Activated CD4-positive, alpha-beta T cell treated with anti-CD3 and anti-CD28 coated beads, Interleukin-2, amount 10 ng/mL, durations not matched to agents 7 days and 5 days (primary cell): ENCODE results near the gene GAS2L1. TPM values are rescaled to one million over a fixed set of nuclear protein-coding genes. Genes with fewer than 3 reads are reported as not detected.

Source experiments
- CTCF ChIA-PET: fragments of 350-600 bp; sonication (Branson Sonifier 250); formaldehyde crosslinking; loops from one replicate; lab custom pipeline; 2021; ENCODE audit warnings: antibody characterized with exemption; lab: Charles Lee
- POLR2A ChIA-PET: fragments of 350-600 bp; sonication (Branson Sonifier 250); formaldehyde crosslinking; loops from one replicate; lab custom pipeline; 2021; ENCODE audit warnings: antibody characterized with exemption; lab: Charles Lee
- DNase-seq: peaks from one replicate; pipeline ENCODE4 v3.0.0-alpha.2; 2020
- H3K27ac Mint-ChIP-seq: one replicate; pipeline ENCODE4 v1.8.0; 2021; ENCODE audit warnings: mild to moderate bottlenecking, moderate library complexity, mixed read lengths
- H3K27me3 Mint-ChIP-seq: one replicate; pipeline ENCODE4 v1.8.0; 2021; ENCODE audit warnings: mixed read lengths
- H3K36me3 Mint-ChIP-seq: one replicate; pipeline ENCODE4 v1.8.0; 2021; ENCODE audit warnings: low read depth, mixed read lengths
- H3K4me1 Mint-ChIP-seq: one replicate; pipeline ENCODE4 v1.8.0; 2021; ENCODE audit warnings: mixed read lengths
- H3K4me3 Mint-ChIP-seq: one replicate; pipeline ENCODE4 v1.8.0; 2021; ENCODE audit warnings: mild to moderate bottlenecking, moderate library complexity, mixed read lengths
- H3K9me3 Mint-ChIP-seq: one replicate; pipeline ENCODE4 v1.8.0; 2021; ENCODE audit warnings: mixed read lengths
- total RNA-seq, 2 experiments: library from RNA; stranded (reverse); gene quantifications; one replicate each; pipeline ENCODE4 v1.2.3, GENCODE V29; 2021

GAS2L1 gene
- total RNA-seq, 2 experiments from 2014 or later, result 4.7 to 5.1 TPM

DNA sequence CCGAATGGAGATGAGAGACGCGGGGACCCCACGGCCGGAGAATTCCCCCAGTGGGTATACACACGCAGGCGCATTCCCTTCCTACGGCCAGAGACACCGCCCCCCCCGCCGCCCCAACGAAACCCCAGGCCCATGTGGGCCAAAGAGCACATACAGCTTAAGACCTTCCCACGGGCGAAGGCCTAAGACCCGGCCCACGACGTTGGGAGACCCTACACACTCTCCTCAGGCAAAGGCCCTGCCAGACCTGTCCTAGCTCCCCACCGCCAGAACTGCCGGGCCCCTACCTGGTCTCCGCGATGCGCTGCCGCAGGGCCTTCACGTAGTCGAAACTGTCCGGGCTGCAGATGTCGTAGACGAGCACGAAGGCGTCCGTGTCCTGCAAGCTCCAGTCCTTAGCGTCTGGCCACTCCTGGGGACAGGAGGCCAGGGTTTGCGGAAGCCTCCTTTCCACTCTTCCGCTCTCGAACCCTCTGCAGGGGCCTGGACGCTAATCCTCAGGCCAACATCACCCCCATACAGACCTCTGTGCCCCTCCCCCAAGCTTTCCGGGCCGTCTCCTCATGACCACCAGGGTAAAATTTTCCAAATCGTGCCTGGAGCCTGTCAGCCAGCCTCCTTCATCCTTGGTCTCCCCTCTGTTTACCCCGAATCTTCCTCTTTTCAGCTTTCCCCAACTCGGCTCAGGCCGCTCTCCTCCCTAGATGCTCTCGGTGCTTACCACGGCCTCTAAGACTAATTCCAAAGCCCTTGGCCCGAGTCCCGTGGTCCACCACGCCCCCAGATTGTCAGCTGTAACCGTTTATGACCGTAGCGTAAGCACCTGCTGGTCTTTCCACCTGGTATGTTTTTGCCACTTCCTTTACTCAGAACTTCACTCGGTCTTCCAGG lies 7.4 kb downstream of the GAS2L1 start:
- peaks cover 24% of the 10 kb centered on the region for H3K4me1 Mint-ChIP-seq
- ChIA-PET CTCF (interaction anchor here (1.2 to 3.8 kb wide), 4 partner anchors 11 to 50 kb away, joined by 3 to 24 read pairs (median 5); no protein-coding TSS in a partner anchor), POLR2A (no interaction called here)
- H3K27me3 Mint-ChIP-seq, result peaks cover 45% of the 10 kb centered on the region
- peak overlapping the region; percentile 16 for H3K4me3 Mint-ChIP-seq
- no peak overlapping the region for H3K27ac Mint-ChIP-seq
- DNase-seq, result no peak
- H3K36me3 Mint-ChIP-seq, result peaks cover 2% of the 10 kb centered on the region
- H3K9me3 Mint-ChIP-seq, result no peaks in the 10 kb centered on the region

DNA sequence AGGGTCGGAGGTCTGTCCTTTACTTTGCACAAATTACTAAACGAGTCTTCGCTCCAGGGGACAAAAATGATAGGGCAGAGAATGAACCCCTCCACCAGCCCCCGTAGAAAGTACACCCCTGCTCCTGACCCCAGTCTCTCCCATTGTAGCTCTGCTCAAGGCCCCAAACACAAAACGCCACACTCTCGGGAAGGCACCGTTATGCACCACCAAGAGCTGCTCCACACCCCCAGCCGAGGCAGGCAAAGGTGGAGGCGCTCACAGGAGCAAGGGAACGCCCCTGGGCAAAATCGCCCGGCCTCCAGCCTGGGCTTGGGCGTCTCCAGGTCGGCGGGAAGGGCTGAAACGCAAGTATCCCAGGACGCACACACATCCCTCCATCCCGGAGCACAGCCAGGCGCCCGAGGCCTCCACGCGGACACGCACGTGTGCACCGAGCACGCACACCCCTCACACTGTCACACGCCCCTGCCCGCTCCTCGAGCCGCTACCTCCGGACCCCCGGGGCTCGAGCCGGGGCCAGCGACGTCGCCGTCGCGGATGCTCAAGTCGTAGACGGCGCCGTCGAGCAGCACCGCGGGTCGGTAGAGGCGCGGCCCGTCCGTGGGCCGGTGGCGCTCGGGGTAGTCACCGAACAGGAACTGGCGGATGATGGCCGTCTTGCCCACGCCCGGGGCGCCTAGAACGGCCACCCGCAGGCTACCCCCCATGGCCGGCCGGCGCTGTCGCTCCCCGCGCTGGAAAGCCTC lies 8.3 kb downstream of the GAS2L1 start:
- no peaks in the 10 kb centered on the region for H3K9me3 Mint-ChIP-seq
- H3K4me3 Mint-ChIP-seq, result peak overlapping the region; percentile 16
- H3K27me3 Mint-ChIP-seq, result peaks cover 45% of the 10 kb centered on the region
- peaks cover 19% of the 10 kb centered on the region for H3K4me1 Mint-ChIP-seq
- peak overlapping the region; percentile 73 for H3K27ac Mint-ChIP-seq
- H3K36me3 Mint-ChIP-seq, result peaks cover 2% of the 10 kb centered on the region
- DNase-seq, result no peak
- ChIA-PET POLR2A (no interaction called here), CTCF (interaction anchor here (2.2 to 3.8 kb wide), 2 partner anchors 12 to 49 kb away, joined by 7 to 24 read pairs; no protein-coding TSS in a partner anchor)

DNA sequence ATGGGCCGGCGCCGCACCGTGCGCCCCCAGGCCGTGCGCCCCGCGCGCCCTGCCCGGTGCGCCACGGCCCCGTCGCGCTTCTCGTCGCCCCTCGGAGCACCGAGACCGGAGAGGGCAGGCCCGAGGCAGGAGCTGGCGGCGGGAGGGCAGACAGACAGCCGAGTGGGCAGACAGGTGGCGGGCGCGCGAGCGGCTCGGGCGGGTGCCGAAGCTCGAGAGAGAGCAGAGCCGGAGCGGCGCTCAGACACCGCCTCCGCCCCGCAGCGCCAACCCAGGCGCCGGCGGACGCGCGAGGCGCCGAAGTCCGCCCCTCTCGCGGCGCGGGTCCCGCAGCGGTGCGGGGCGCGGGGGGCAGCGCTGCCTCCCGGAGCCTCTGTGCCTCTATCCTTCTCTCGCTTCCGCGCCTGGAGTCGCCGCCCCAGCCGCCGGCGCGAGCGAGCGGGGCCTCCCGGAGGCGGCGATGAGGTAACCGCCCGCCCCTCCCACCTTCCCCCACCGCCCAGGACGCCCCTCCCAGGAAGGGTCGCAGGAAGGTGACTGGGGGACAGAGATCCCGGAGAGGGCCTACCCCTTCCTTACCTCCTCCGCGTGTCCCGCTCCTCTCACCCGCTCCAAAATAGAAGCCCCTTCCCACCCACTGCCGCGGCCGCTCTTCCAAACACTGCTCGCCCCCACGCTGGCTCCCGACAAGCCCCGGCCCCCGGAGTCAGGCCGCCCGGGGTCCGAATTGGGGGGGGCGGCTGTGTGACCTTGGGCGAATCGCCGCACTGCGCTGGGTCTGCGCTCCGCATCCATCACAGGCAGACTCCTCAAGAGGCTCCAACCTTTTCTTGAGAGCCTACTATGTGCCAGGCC lies 9.1 kb downstream of the GAS2L1 start, which contains the start of gene RASL10A:
TSS of gene RASL10A (minus strand) at position 412 of the 855 bp plus-strand sequence. CDS start 451 bp downstream, outside the sequence.
- ChIA-PET CTCF (no interaction called here), POLR2A (no interaction called here)
- peaks cover 2% of the 10 kb centered on the region for H3K36me3 Mint-ChIP-seq
- H3K9me3 Mint-ChIP-seq, result no peaks in the 10 kb centered on the region
- DNase-seq, result no peak
- peaks cover 19% of the 10 kb centered on the region for H3K4me1 Mint-ChIP-seq
- peaks cover 45% of the 10 kb centered on the region for H3K27me3 Mint-ChIP-seq
- H3K27ac Mint-ChIP-seq, result peak within 1 kb of the TSS; percentile 73
- peak within 1 kb of the TSS; percentile 20 for H3K4me3 Mint-ChIP-seq

GRCh38 chr22:29316141-29316828 lies 9.8 kb downstream of the GAS2L1 start:
- no peak for DNase-seq
- no peak overlapping the region for H3K27ac Mint-ChIP-seq
- peak overlapping the region; percentile 20 for H3K4me3 Mint-ChIP-seq
- peaks cover 2% of the 10 kb centered on the region for H3K36me3 Mint-ChIP-seq
- H3K4me1 Mint-ChIP-seq, result peaks cover 13% of the 10 kb centered on the region
- POLR2A ChIA-PET, result no interaction called here
- no peaks in the 10 kb centered on the region for H3K9me3 Mint-ChIP-seq
- peaks cover 45% of the 10 kb centered on the region for H3K27me3 Mint-ChIP-seq
- CTCF ChIA-PET, result interaction anchor here (0.6 kb wide), 2 partner anchors 181 to 223 kb away, joined by 3 read pairs; no protein-coding TSS in a partner anchor

- Mint-ChIP-seq H3K36me3 (peaks cover 2% of the 10 kb centered on the region), H3K4me1 (peaks cover 13% of the 10 kb centered on the region), H3K4me3 (no peak overlapping the region), H3K9me3 (no peaks in the 10 kb centered on the region), H3K27me3 (peaks cover 36% of the 10 kb centered on the region), H3K27ac (no peak overlapping the region)
- ChIA-PET CTCF (no interaction called here), POLR2A (no interaction called here)
- no peak for DNase-seq
These were observed 11.5 kb downstream of the GAS2L1 start for GRCh38 chr22:29317827-29318454.

DNA sequence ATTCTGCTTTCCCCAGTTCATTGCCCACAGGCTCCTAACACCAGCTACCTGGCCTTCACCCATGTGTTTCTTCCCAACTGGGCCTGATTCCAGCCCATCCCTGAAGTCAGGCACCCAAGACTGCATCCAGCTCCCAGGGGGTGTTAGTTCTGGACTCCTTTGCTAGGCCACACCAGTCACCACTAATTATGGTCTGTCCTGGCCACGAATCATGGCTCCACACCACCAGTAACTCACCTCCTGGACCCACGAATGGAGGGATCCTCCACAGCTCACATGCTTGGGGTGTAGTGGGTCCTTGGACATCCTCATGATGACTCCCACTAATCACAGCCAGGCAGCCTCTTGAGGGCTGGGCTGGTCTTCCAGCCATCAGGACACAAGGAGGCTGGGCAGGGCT lies 12.6 kb downstream of the GAS2L1 start:
- Mint-ChIP-seq H3K4me1 (peaks cover 8% of the 10 kb centered on the region), H3K27me3 (peaks cover 25% of the 10 kb centered on the region), H3K36me3 (peaks cover 2% of the 10 kb centered on the region), H3K9me3 (no peaks in the 10 kb centered on the region), H3K27ac (no peak overlapping the region), H3K4me3 (no peak overlapping the region)
- no peak for DNase-seq
- ChIA-PET POLR2A (no interaction called here), CTCF (no interaction called here)

DNA sequence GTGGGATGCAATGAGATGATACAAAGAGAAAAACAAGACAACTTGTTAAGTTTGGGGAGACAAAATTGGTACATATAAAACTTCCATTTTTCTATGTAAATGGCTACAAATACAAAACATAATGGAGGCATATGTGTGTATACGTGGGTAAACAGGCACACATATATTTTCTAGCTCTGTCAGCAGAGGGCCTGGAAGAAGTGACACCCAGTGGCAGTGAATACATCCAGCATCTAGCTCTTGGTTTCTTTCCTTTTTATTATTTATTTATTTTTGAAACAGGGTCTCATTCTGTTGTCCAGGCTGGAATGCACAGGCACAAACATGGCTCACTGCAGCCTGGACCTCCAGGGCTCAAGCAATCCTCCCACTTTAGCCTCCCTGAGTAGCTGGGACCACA lies 14.1 kb downstream of the GAS2L1 start:
- ChIA-PET POLR2A (no interaction called here), CTCF (interaction anchor here (1.7 kb wide), 1 partner anchor 12 kb away, joined by 5 read pairs; no protein-coding TSS in a partner anchor)
- H3K27ac Mint-ChIP-seq, result no peak overlapping the region

DNA sequence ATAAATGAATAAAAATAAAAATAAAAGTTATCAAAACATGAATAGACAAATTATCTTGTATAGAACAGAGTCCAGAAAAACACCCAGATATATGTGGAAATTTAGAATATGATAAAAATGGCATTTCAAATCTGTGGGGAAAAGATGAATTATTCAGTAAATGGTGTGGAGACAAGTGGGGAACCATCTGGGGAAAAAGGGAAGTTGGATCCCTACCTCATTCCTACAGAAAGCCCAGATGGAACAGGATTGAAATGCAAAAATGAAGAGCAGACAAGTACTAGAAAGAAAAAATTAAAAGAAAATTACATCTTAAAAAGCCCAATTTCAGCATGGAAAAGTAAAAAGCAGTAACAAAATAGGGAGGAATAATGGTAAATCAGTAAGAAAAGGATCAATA lies 17.2 kb downstream of the GAS2L1 start:
- POLR2A ChIA-PET, result no interaction called here
- Mint-ChIP-seq H3K27ac (no peak overlapping the region), H3K4me3 (no peak overlapping the region), H3K4me1 (no peaks in the 10 kb centered on the region), H3K27me3 (no peaks in the 10 kb centered on the region), H3K36me3 (peaks cover 8% of the 10 kb centered on the region), H3K9me3 (no peaks in the 10 kb centered on the region)
- DNase-seq, result no peak
- CTCF ChIA-PET, result interaction anchor here (0.6 kb wide), 1 partner anchor 94 kb away, joined by 3 read pairs; no protein-coding TSS in a partner anchor

More for the DNA sequence above, 14.1 kb downstream of the GAS2L1 start:
- Mint-ChIP-seq H3K4me1 (no peaks in the 10 kb centered on the region), H3K9me3 (no peaks in the 10 kb centered on the region), H3K36me3 (no peaks in the 10 kb centered on the region), H3K27me3 (peaks cover 17% of the 10 kb centered on the region), H3K4me3 (no peak overlapping the region)
- no peak for DNase-seq

DNA sequence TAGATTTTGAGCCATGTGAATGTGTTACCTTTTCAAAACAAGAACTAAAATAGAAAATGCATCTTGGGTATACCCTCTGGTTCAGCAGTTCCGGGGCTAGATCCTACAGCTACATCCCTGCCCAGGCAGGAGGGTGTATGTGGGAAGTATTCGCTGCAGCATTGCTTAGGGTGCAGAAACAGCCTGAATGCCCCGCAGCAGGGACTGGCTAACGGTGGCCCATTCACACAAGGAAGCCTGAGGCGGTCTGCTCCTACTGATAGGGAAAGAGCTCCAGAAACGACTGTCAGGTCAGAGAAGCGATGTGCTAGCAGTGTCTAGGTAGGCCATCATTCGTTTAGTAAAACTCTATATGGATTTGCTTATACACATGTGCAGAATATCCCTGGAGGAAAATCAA lies 18.9 kb downstream of the GAS2L1 start:
- CTCF ChIA-PET, result interaction anchor here (1.1 kb wide), 1 partner anchor 13 kb away, joined by 3 read pairs; no protein-coding TSS in a partner anchor
- H3K4me1 Mint-ChIP-seq, result no peaks in the 10 kb centered on the region

GRCh38 chr22:29325785-29326315 lies 19.4 kb downstream of the GAS2L1 start:
- ChIA-PET POLR2A (no interaction called here), CTCF (interaction anchor here (0.9 to 1.1 kb wide), 2 partner anchors 11 to 13 kb away, joined by 3 read pairs; no protein-coding TSS in a partner anchor)
- Mint-ChIP-seq H3K27me3 (no peaks in the 10 kb centered on the region), H3K36me3 (peaks cover 8% of the 10 kb centered on the region), H3K4me3 (no peak overlapping the region), H3K4me1 (no peaks in the 10 kb centered on the region), H3K9me3 (no peaks in the 10 kb centered on the region), H3K27ac (no peak overlapping the region)
- no peak for DNase-seq

More for the DNA sequence above, 18.9 kb downstream of the GAS2L1 start:
- no peaks in the 10 kb centered on the region for H3K9me3 Mint-ChIP-seq
- no peak overlapping the region for H3K27ac Mint-ChIP-seq
- no peak for DNase-seq
- POLR2A ChIA-PET, result no interaction called here
- H3K4me3 Mint-ChIP-seq, result no peak overlapping the region
- no peaks in the 10 kb centered on the region for H3K27me3 Mint-ChIP-seq
- H3K36me3 Mint-ChIP-seq, result peaks cover 8% of the 10 kb centered on the region

- peaks cover 8% of the 10 kb centered on the region for H3K36me3 Mint-ChIP-seq
- no peaks in the 10 kb centered on the region for H3K4me1 Mint-ChIP-seq
- ChIA-PET CTCF (interaction anchor here (0.9 to 1.1 kb wide), 2 partner anchors 10 to 14 kb away, joined by 3 read pairs; no protein-coding TSS in a partner anchor), POLR2A (no interaction called here)
- H3K27ac Mint-ChIP-seq, result no peak overlapping the region
- H3K9me3 Mint-ChIP-seq, result no peaks in the 10 kb centered on the region
- no peak overlapping the region for H3K4me3 Mint-ChIP-seq
- H3K27me3 Mint-ChIP-seq, result no peaks in the 10 kb centered on the region
- no peak for DNase-seq
These were observed 20.0 kb downstream of the GAS2L1 start for GRCh38 chr22:29326481-29326880.
